Skeletal muscle tissue (tissue), 4 donors: ENCODE data around the gene STXBP2. TPM values are rescaled to one million over a fixed set of nuclear protein-coding genes. Genes with fewer than 3 reads are reported as not detected.
A peak's percentile ranks its signal among the peaks of the same experiment; 100 is the strongest.

Experiments used
- H3K27ac ChIP-seq: one replicate; pipeline ENCODE4 v1.7.0; 2013; ENCODE audit warnings: mild to moderate bottlenecking, low read depth, low read length, inconsistent platforms
- H3K27me3 ChIP-seq, 3 donors: one replicate each; pipeline ENCODE4 v1.7.0; 2013; ENCODE audit warnings: low read length in 3 of 3; ENCODE audit not compliant: control insufficient read depth in 3 of 3, insufficient read depth in 3 of 3
- H3K36me3 ChIP-seq, 3 donors: one replicate each; pipeline ENCODE4 v1.7.0; 2013; ENCODE audit warnings: low read length in 3 of 3; ENCODE audit not compliant: control insufficient read depth in 3 of 3, insufficient read depth in 3 of 3
- H3K4me1 ChIP-seq, 3 donors: one replicate each; pipeline ENCODE4 v1.7.0; 2013; ENCODE audit warnings: low read length in 3 of 3, mild to moderate bottlenecking in 3 of 3; ENCODE audit not compliant: control insufficient read depth in 3 of 3, insufficient read depth in 3 of 3
- H3K4me3 ChIP-seq, 3 donors: one replicate each; pipeline ENCODE4 v1.7.0; 2013; ENCODE audit warnings: low read length in 3 of 3
- H3K9ac ChIP-seq, 3 donors: one replicate each; pipeline ENCODE4 v1.7.0; 2013; ENCODE audit warnings: low read length in 3 of 3, mild to moderate bottlenecking in 3 of 3, moderate library complexity in 2 of 3, low read depth in 1 of 3
- H3K9me3 ChIP-seq, 3 donors: one replicate each; pipeline ENCODE4 v1.7.0; 2013; ENCODE audit warnings: low read length in 3 of 3; ENCODE audit not compliant: control insufficient read depth in 3 of 3
- total RNA-seq: library from RNA; depleted of rRNA; stranded (reverse); fragments of >200 nt; gene quantifications from one replicate; pipeline ENCODE4 v1.2.3, GENCODE V29; 2014
- donor health status: Osteomylitis.

The STXBP2 gene
- total RNA-seq, 1 donor from 2014 or later: 2.6 TPM

DNA sequence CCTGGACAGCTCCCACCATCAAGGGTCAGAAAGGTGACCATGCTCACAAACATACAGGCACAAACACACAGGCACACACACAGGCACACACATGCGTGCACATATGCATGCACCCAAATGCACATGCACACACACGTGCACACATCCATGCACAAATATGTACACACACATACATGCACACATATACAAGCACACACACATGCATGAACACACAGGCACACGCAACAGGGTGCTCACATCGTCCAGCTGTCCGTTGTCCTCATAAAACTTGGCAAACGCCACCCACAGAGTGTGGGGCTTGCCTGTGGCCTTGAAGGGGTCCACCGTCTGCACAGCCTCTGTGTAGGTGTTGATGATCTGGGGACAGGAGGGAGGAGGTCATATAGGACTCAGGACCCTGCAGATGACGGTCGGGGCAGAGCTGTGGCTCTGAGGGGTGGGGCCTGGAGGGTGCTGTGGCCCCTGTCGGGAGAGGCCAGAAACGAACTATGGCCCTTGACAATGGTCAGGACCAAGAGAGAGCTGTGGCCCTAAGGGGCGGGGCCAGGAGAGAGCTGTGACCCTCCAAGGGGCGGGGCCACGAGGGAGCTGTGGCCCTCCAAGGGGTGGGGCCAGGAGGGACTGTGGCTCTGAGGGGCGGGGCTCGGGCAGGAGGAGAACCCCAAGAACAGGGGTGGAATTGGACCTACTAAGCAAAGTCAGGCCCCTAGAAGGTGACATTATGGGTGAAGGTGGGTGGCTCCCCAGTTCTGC is 13.8 kb upstream of the STXBP2 start:
- no peak overlapping the region for H3K27ac ChIP-seq
- peaks cover 16 to 20% (median 19%) of the 10 kb centered on the region in 3 donors for H3K4me1 ChIP-seq
- no peak overlapping the region for H3K4me3 ChIP-seq
- no peaks in the 10 kb centered on the region for H3K27me3 ChIP-seq
- no peak overlapping the region for H3K9ac ChIP-seq
- peaks cover 50 to 71% (median 53%) of the 10 kb centered on the region in 3 donors for H3K36me3 ChIP-seq
- H3K9me3 ChIP-seq: no peaks in the 10 kb centered on the region

DNA sequence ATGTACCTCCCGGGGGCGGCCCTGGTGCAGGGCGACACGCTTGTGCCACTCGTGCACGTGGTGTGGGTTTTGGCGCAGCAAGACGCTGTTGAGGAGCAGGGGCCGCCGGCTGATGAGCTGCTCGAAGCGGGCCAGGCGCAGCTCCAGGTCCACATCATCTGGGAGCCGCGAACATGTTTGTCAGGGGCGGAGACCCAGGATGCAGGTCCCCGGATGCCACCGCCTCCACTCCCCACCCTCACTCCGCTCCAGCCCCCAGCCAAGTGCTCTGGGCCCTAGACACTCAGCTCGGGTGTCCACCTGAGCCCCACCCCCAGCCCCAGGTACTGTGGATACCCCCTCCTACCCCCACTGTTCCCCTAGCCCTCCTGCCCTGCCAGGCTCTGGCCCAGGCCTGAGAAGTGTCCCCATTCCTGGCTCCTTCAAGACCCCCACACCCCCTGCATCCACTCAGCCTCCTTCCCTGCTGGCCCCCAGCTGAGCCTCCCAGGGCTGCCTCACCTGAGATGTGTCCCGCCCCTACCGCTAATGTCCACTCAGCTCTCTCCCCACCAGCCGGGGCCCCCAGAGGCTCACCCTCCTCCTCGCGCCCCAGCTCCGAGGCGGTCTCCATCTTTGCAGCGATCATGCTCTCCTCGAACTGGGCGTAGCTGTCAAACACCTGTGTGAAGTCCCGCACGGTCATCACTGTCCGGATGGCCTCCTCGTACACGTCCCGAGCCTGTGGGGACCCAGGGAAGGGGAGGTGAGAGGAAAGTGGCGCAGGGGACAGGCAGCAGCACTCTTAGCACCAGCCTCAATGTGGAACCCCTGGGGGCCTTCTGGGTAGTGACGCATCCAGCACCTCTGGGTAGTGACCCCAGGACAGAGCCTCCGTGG is 12.9 kb upstream of the STXBP2 start:
- no peaks in the 10 kb centered on the region for H3K9me3 ChIP-seq
- H3K27me3 ChIP-seq: no peaks in the 10 kb centered on the region
- H3K4me1 ChIP-seq: peaks cover 17 to 22% (median 19%) of the 10 kb centered on the region in 3 donors
- H3K9ac ChIP-seq: no peak overlapping the region
- no peak overlapping the region for H3K4me3 ChIP-seq
- H3K27ac ChIP-seq: no peak overlapping the region
- peaks cover 50 to 71% (median 53%) of the 10 kb centered on the region in 3 donors for H3K36me3 ChIP-seq

DNA sequence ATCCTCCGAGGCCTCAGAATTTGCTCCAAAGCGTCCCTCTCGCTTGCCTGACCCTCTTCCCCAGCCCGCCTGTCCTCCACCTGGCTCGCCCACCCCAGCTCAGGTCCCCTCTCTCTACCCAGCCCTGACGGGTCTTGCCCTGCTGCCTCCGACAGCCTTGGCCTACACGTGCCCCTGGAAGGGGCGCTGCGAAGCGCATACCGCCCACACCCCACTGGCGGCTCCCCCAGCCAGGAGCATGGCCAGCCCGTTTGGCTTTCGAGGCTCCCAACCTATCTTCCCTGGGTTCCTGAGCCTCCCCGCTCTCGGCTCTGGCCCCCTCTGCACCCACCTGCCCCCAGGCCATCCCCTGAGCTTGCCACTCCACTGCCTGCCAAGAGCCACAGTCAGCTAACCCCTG is 12.1 kb upstream of the STXBP2 start:
- Histone ChIP-seq H3K36me3 (peaks cover 47 to 68% (median 51%) of the 10 kb centered on the region in 3 donors), H3K9ac (no peak overlapping the region), H3K27me3 (no peaks in the 10 kb centered on the region), H3K4me1 (peaks cover 15 to 24% (median 16%) of the 10 kb centered on the region in 3 donors), H3K27ac (no peak overlapping the region), H3K4me3 (no peak overlapping the region), H3K9me3 (no peaks in the 10 kb centered on the region)

DNA sequence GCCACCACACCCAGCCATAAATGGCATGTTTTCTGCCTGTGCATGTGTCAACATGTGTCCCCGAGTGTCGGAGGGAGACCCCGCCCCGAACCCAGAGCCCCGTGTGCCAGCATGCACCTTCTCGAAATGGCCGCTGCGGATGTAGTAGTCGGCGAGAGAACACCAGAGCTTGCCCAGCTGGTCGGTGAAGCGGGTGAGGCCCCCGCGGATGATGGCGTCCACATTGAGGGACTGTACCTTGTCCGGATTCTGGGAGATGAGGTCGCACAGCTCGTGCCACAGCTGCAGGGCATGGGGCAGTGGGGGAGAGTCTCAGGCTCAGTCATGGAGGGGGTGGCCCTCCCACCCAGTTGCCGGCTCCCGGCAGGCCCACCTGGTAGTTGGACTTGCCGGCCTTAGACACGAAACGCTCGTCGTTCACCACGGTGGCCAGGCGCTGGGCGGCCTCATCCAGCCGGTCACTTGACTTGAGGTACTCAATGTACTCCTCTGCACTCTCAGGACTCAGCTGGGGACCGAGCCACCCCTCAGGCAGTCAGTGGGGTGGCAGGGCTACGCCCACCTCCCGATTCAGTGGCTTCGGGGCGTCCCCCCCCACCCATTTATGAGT is 11.0 kb upstream of the STXBP2 start:
- Histone ChIP-seq H3K36me3 (peaks cover 38 to 58% (median 43%) of the 10 kb centered on the region in 3 donors), H3K9ac (no peak overlapping the region), H3K27me3 (no peaks in the 10 kb centered on the region), H3K4me3 (no peak overlapping the region), H3K4me1 (peaks cover 25 to 34% (median 26%) of the 10 kb centered on the region in 3 donors), H3K27ac (no peak overlapping the region), H3K9me3 (no peaks in the 10 kb centered on the region)

DNA sequence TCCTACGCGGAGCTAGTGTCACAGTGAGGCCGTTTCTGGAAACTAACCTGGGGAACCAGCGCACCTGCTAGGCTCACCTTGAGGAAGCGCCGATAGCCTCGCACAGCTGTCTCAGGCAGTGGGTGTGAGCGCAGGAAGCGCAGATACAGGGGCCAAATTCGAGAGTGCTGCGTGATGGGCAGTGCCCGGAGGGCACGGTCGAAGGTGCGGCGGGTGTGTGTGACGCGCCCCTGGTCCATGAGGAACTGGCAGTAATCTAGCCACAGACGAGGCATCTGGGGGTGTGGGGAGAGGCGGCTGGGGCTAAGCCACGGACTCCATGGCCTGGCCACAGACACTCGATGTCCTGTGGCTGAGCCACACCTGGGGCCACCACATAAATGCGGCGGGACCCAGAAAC is 9.7 kb upstream of the STXBP2 start:
- Histone ChIP-seq H3K9me3 (no peaks in the 10 kb centered on the region), H3K4me3 (no peak overlapping the region), H3K27me3 (no peaks in the 10 kb centered on the region), H3K27ac (no peak overlapping the region), H3K4me1 (peaks cover 26 to 37% (median 26%) of the 10 kb centered on the region in 3 donors), H3K9ac (no peak overlapping the region), H3K36me3 (peaks cover 32 to 46% (median 33%) of the 10 kb centered on the region in 3 donors)

DNA sequence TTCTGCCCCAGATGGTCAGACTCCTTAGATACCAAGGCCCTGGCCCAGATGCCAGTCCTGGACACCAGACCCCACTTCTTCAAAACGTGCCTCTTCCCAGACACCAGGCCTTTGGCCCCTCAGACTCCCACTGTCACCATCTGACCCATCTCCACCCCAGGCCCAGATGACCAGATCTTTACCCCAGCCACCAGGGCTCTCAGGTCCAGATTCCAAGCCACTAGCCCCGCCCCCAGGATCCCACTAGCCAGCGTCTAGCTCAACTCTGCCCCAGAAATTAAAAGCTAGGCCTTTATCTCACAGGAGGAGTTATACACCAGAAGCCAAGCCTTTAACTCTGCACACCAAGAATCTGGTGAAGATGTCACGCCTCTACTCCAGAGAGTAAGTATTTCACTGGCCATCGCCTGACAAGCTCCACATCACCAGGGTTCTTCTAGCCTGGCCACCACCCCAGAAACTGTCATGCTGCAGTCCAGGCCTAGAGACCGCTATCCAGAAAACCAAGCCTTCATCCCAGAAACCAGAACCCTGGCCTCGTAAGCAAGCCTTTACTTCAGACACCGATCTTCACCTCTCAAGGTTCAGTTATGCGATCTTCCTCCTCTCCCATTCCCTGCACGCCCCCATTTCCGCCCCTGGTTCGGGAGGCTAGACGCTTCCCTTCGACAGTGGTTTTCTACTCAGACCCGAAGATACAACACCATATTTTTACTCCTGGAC is 8.2 kb upstream of the STXBP2 start:
- peak overlapping the region; percentile 90 for H3K27ac ChIP-seq
- H3K27me3 ChIP-seq: no peaks in the 10 kb centered on the region
- H3K4me1 ChIP-seq: peaks cover 26 to 37% (median 26%) of the 10 kb centered on the region in 3 donors
- H3K36me3 ChIP-seq: peaks cover 21 to 32% (median 21%) of the 10 kb centered on the region in 3 donors
- H3K4me3 ChIP-seq: peak overlapping the region; percentile 95 to 100 (median 99)
- no peaks in the 10 kb centered on the region for H3K9me3 ChIP-seq
- peak overlapping the region; percentile 96 to 99 (median 96) for H3K9ac ChIP-seq

DNA sequence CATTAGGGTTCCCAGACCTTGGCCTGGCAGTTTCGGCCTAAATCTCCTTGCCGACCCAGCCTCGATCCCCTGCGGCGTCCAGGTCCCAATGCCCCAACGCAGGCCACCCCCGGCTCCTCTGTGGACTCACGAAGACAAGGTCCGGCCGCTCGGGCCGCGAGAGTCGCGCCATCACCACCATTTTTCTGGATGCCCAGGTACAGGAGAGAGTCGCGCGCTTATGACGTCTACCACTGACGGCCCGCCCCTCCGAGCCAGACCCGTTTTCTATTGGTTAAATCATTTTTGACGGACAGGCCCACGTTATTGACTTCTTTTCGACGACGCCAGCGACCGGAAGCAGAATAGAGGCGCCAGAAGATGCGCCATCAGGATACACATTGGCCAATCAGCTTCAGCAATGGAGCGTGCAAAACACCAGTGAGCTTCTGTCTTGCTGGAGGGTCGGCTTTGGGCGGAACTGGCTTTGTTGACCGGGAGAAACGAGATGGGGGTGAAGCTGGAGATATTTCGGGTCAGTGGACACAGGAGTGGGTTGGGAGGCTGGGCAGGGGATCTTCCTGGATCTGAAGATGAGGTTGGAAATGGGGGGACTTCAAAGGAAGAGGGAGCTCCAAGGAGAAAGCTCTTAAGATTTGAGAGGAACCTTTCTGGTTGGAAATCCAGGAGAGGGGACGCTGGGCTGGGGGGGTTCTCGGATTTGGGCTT is 7.4 kb upstream of the STXBP2 start, which contains the start of the genes PET100 and XAB2:
Gene PET100 (plus strand): TSS at position 447 of the 708 bp plus-strand sequence. CDS start 41 bp downstream, at position 488.
Gene XAB2 (minus strand): TSS at position 199 of the 708 bp plus-strand sequence. CDS start 18 bp downstream, at position 181.
- peak within 1 kb of the TSS; percentile 96 to 99 (median 96) for H3K9ac ChIP-seq
- peak within 1 kb of the TSS; percentile 95 to 100 (median 99) for H3K4me3 ChIP-seq
- peaks cover 18 to 27% (median 18%) of the 10 kb centered on the region in 3 donors for H3K36me3 ChIP-seq
- peaks cover 0 to under 1% (median 0%) of the 10 kb centered on the region in 3 donors for H3K27me3 ChIP-seq
- H3K9me3 ChIP-seq: no peaks in the 10 kb centered on the region
- peaks cover 26 to 37% (median 26%) of the 10 kb centered on the region in 3 donors for H3K4me1 ChIP-seq
- peak within 1 kb of the TSS; percentile 90 for H3K27ac ChIP-seq

DNA sequence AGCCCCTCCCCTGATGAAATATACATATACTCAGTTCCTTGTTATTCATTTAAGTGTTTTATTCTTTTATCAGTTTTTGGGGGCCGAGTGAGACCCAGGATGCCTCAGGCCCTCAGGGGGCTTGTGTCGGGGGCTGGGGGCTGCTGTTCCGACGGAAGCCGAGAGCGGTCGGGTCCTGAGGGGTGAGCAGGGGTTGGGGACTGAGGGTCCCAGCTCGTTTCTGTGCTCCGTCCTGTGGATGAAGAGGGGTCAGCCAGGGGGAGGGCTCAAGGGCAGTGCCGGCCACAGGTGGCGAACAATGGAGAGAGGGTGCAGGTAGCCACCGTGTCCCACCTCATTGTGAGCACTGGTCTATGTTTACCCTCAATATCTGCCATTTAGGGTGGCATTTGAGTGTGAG is 5.3 kb upstream of the STXBP2 start:
- no peak overlapping the region for H3K4me3 ChIP-seq
- no peaks in the 10 kb centered on the region for H3K9me3 ChIP-seq
- peaks cover 26 to 41% (median 32%) of the 10 kb centered on the region in 3 donors for H3K4me1 ChIP-seq
- no peak overlapping the region for H3K9ac ChIP-seq
- peaks cover 5 to 9% (median 7%) of the 10 kb centered on the region in 3 donors for H3K36me3 ChIP-seq
- no peak overlapping the region for H3K27ac ChIP-seq
- H3K27me3 ChIP-seq: peaks cover 17 to 20% (median 18%) of the 10 kb centered on the region in 3 donors
